Measurements from ENCODE around the gene SRSF2. TPM values are rescaled to one million over a fixed set of nuclear protein-coding genes. Genes with fewer than 3 reads are reported as not detected.

The SRSF2 gene
- total RNA-seq, 1 donor from 2014 or later: 468 TPM

- intact Hi-C loops (cut with micrococcal nuclease): no loop called here
These were observed 50.4 kb downstream of the SRSF2 start for GRCh38 chr17:76686538-76687297.

DNA sequence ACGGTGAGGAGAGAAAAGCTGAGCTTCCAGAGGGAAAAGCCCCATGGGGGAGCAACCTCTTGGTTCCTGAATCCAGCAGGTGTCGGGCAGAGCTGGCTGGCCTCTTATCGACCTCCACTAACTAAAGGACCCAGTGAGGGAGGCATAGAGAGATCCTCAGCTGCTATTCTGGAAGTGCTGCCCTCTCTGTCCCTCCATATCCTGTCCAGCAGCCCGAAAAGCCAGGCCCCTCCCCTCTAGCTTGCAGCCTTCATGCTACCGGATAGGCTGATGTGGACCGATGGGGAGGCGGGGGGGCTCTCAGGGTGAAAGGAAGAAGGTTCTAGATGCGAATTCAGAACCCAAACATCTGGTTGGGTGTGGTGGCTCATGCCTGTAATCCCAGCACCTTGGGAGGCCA is 51.3 kb downstream of the SRSF2 start:
- intact Hi-C loops (cut with micrococcal nuclease): no loop called here

- intact Hi-C loops (cut with micrococcal nuclease): no loop called here
These were observed 51.8 kb downstream of the SRSF2 start for GRCh38 chr17:76685366-76685765.

DNA sequence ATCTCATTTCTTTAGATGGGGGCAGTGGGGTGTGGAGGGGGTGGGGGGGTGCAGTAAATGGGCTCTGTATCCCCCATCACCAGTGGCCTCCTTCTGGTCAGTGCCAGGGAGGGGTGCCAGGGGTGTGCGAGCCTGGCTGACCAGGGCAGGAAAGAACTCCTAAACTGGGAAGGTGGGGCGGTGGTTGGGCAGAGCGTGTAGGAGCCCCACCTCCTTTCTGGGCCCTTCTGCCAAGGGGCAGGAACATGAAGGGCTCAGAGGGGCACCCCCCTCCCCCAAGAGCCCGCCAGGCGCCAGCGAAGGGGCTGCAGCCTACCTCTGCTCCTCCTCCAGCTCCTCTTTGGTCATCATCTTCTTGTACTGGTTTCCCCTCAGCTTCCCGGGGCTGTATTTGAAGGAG is 52.4 kb downstream of the SRSF2 start:
- intact Hi-C loops (cut with micrococcal nuclease): no loop called here

Other genes with a start within 250 kb of the SRSF2 start
- 43.2 and 45.8 TPM in 2 replicates for gene RHBDF2, start 235.9 kb downstream of the SRSF2 start, total RNA-seq
- 0.11 TPM in 1 of 2 replicates, not detected in the other for gene CYGB, start 199.6 kb downstream of the SRSF2 start, total RNA-seq
- gene PRCD, start 197.3 kb downstream of the SRSF2 start, total RNA-seq: not detected in 2 replicates
- gene ST6GALNAC2, start 151.5 kb downstream of the SRSF2 start, total RNA-seq: not detected in 2 replicates
- 1.1 and 2.0 TPM in 2 replicates for gene ST6GALNAC1, start 93.6 kb downstream of the SRSF2 start, total RNA-seq
- 5.5 and 5.8 TPM in 2 replicates for gene MXRA7, start 26.4 kb downstream of the SRSF2 start, total RNA-seq
- gene JMJD6, start 10.7 kb downstream of the SRSF2 start, total RNA-seq: 59.4 and 59.9 TPM in 2 replicates
- gene METTL23, start 10.5 kb downstream of the SRSF2 start, total RNA-seq: 40.2 and 41.9 TPM in 2 replicates
- 21.8 and 23.6 TPM in 2 replicates for gene MFSD11, start 788 bp upstream of the SRSF2 start, total RNA-seq
- 0.84 and 1.2 TPM in 2 replicates for gene MGAT5B, start 131.1 kb upstream of the SRSF2 start, total RNA-seq